Mesenchymal stem cell (in vitro differentiated cells and primary cell): ENCODE measurements around the gene EFS. TPM values are rescaled to one million over a fixed set of nuclear protein-coding genes. Genes with fewer than 3 reads are reported as not detected.

Source experiments
- DNase-seq: peaks from one replicate; pipeline ENCODE4 v3.0.0-alpha.2; 2013
- H2AFZ ChIP-seq: one replicate; pipeline ENCODE4 v1.6.1; 2013; ENCODE audit warnings: low read depth, mild to moderate bottlenecking, control low read depth, inconsistent platforms, low read length, moderate library complexity
- H2AK5ac ChIP-seq: 2 replicates; pipeline ENCODE4 v1.6.1; 2013; ENCODE audit warnings: low read length, moderate library complexity, mild to moderate bottlenecking, inconsistent platforms; ENCODE audit not compliant: severe bottlenecking
- H2BK120ac ChIP-seq: one replicate; pipeline ENCODE4 v1.6.1; 2013; ENCODE audit warnings: low read depth, mild to moderate bottlenecking, inconsistent platforms, low read length, moderate library complexity
- H2BK12ac ChIP-seq, 2 experiments: one replicate each; pipeline ENCODE4 v1.6.1; 2013; ENCODE audit warnings: inconsistent platforms in 2 of 2, low read length in 2 of 2, mild to moderate bottlenecking in 2 of 2, moderate library complexity in 2 of 2, control low read depth in 1 of 2
- H2BK15ac ChIP-seq: one replicate; pipeline ENCODE4 v1.6.1; 2013; ENCODE audit warnings: mild to moderate bottlenecking, low read depth, inconsistent platforms; ENCODE audit not compliant: poor library complexity, severe bottlenecking
- H2BK5ac ChIP-seq: 2 replicates; pipeline ENCODE4 v1.6.1; 2013; ENCODE audit warnings: low read depth, mild to moderate bottlenecking, low read length, control low read depth, inconsistent platforms; ENCODE audit not compliant: poor library complexity, severe bottlenecking
- H3K14ac ChIP-seq, 2 experiments: one replicate each; pipeline ENCODE4 v1.6.1; 2013; ENCODE audit warnings: inconsistent platforms in 2 of 2, low read length in 2 of 2, control low read depth in 1 of 2, mild to moderate bottlenecking in 1 of 2, moderate library complexity in 1 of 2
- H3K18ac ChIP-seq, 2 experiments: one replicate each; pipeline ENCODE4 v1.6.1; 2013; ENCODE audit warnings: inconsistent platforms in 2 of 2, low read length in 2 of 2, control low read depth in 1 of 2, low read depth in 1 of 2, mild to moderate bottlenecking in 1 of 2
- H3K23ac ChIP-seq, 2 experiments: one replicate each; pipeline ENCODE4 v1.6.1; 2013; ENCODE audit warnings: inconsistent platforms in 2 of 2, low read length in 2 of 2, mild to moderate bottlenecking in 2 of 2, moderate library complexity in 2 of 2, control low read depth in 1 of 2
- H3K27ac ChIP-seq: 2 replicates; pipeline ENCODE4 v1.5.1; 2013; ENCODE audit warnings: mild to moderate bottlenecking, moderate library complexity, low read length, control low read depth, inconsistent platforms; ENCODE audit not compliant: poor library complexity, severe bottlenecking
- H3K27me3 ChIP-seq, 2 experiments: 2 replicates each; pipeline versions ENCODE4 v1.6.1 to v1.7.0; 2013; ENCODE audit warnings: low read length in 2 of 2, mild to moderate bottlenecking in 2 of 2, moderate library complexity in 2 of 2, control low read depth in 1 of 2, inconsistent platforms in 1 of 2; ENCODE audit not compliant: control insufficient read depth in 1 of 2, insufficient read depth in 1 of 2
- H3K36me3 ChIP-seq, 2 experiments: 2 replicates each; pipeline versions ENCODE4 v1.6.1 to v1.7.0; 2013; ENCODE audit warnings: low read length in 2 of 2, control low read depth in 1 of 2, inconsistent platforms in 1 of 2, low read depth in 1 of 2, mild to moderate bottlenecking in 1 of 2; ENCODE audit not compliant: insufficient read depth in 2 of 2, control insufficient read depth in 1 of 2
- H3K4ac ChIP-seq, 2 experiments: one replicate each; pipeline ENCODE4 v1.6.1; 2013; ENCODE audit warnings: inconsistent platforms in 2 of 2, low read length in 2 of 2, mild to moderate bottlenecking in 2 of 2, moderate library complexity in 2 of 2, control low read depth in 1 of 2, low read depth in 1 of 2
- H3K4me1 ChIP-seq: 2 replicates; pipeline ENCODE4 v1.6.1; 2013; ENCODE audit warnings: low read depth, low read length, control low read depth; ENCODE audit not compliant: control insufficient read depth, insufficient read depth
- H3K4me2 ChIP-seq: 2 replicates; pipeline ENCODE4 v1.6.1; 2013; ENCODE audit warnings: low read length, mild to moderate bottlenecking, inconsistent platforms; ENCODE audit not compliant: poor library complexity, severe bottlenecking
- H3K4me3 ChIP-seq, 2 experiments: 2 replicates each; pipeline versions ENCODE4 v1.5.1 to v1.7.0; 2013; ENCODE audit warnings: low read length in 2 of 2, mild to moderate bottlenecking in 2 of 2, control low read depth in 1 of 2, low read depth in 1 of 2; ENCODE audit not compliant: insufficient read depth in 1 of 2
- H3K79me1 ChIP-seq: replicated peaks from 2 replicates; pipeline ENCODE4 v1.6.1; 2013; ENCODE audit warnings: mild to moderate bottlenecking, control low read depth, low read length, inconsistent platforms; ENCODE audit not compliant: poor library complexity, severe bottlenecking
- H3K9ac ChIP-seq: 2 replicates; pipeline ENCODE4 v1.7.0; 2013; ENCODE audit warnings: mild to moderate bottlenecking, low read length, moderate library complexity
- H3K9me3 ChIP-seq: 2 replicates; pipeline ENCODE4 v1.7.0; 2013; ENCODE audit warnings: mild to moderate bottlenecking, low read length; ENCODE audit not compliant: control insufficient read depth
- H4K8ac ChIP-seq: one replicate; pipeline ENCODE4 v1.6.1; 2013; ENCODE audit warnings: inconsistent platforms, mild to moderate bottlenecking, low read length, moderate library complexity
- H4K91ac ChIP-seq: one replicate; pipeline ENCODE4 v1.6.1; 2013; ENCODE audit warnings: mild to moderate bottlenecking, low read length, inconsistent platforms
- WGBS: methylation state at CpG from one replicate; pipeline ENCODE4 v1.1.7; 2013; ENCODE audit warnings: mixed read lengths; 5-methylcytosine and 5-hydroxymethylcytosine counted together
- small RNA-seq: library from polyadenylated mRNA; stranded (forward); fragments of <200 nt; extraction: miRNeasy Mini kit (QIAGEN cat#:217004); gene quantifications from one replicate; pipeline ENCODE3, GENCODE V24; 2013; ENCODE audit warnings: low read depth

Gene EFS

DNA sequence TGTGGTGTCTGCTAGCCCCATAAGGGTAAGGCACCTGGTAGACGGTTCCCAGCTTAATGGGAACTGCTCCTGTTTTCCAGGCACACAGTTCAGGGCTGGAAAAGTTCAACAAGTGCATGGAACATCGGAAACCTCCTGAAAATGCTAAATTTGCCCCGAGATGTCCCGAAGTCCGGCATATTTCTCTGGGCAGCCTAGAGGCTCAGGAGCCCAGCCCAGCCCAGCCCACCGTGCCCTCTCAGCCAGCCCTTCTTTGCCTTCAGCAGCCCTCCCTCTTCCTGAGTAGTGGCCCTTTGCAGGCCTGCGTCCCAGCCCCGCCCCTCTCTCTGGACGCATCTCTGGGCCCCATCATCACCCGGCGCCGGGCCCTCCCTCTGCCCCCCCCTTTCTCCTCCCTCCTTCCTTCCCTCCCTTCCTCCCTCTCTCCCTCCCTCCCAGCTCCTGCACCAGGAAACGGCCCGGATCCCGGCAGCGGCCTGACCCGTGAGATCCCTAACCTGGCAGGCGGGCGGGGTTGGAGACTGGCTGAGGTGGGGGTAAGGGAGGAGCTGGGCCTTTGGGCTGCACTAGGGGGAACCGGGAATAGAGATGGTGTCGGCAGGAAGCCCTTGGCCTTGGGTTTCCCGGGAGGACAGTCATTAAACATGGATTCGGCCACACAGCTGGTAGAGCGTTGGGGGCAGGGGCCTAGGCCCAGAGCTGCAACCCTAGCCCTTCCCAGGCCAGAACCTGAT is 58.4 kb downstream of the EFS start, which contains the start of gene BCL2L2:
Gene BCL2L2, plus strand, starts transcription at position 422 of the 734 bp plus-strand sequence. CDS start 935 bp downstream, outside the sequence.
- peaks cover 11% of the 10 kb centered on the region for H3K79me1 ChIP-seq
- peak within 1 kb of the TSS; percentile 81 for H4K91ac ChIP-seq

More for the DNA sequence above, 58.4 kb downstream of the EFS start, which contains the start of gene BCL2L2:
- Histone ChIP-seq H3K27me3 (no peaks in the 10 kb centered on the region), H3K4me2 (peak within 1 kb of the TSS; percentile 88), H2AFZ (peak within 1 kb of the TSS; percentile 67), H3K27ac (peak within 1 kb of the TSS; percentile 90), H3K4ac (peak within 1 kb of the TSS; percentile 80 to 99), H3K4me3 (peak within 1 kb of the TSS; percentile 67 to 86), H2BK120ac (peak within 1 kb of the TSS; percentile 37), H3K18ac (peak within 1 kb of the TSS; percentile 34 to 75), H2BK15ac (peak within 1 kb of the TSS; percentile 37), H2AK5ac (peak within 1 kb of the TSS; percentile 73), H3K14ac (peak within 1 kb of the TSS in 1 of 2 experiments; percentile 61), H3K9ac (peak within 1 kb of the TSS; percentile 91), H2BK5ac (peak within 1 kb of the TSS; percentile 33), H3K23ac (peak within 1 kb of the TSS in 1 of 2 experiments; percentile 64), H4K8ac (peak within 1 kb of the TSS; percentile 77), H3K36me3 (peaks cover 36 to 37% of the 10 kb centered on the region in 2 experiments), H3K4me1 (peaks cover 38% of the 10 kb centered on the region), H3K9me3 (no peaks in the 10 kb centered on the region), H2BK12ac (peak within 1 kb of the TSS; percentile 43 to 45)
- under 1% methylated on average over 21 of the region's 24 CpGs for WGBS
- peak; percentile 95 for DNase-seq

Small RNA genes within 50 kb of the gene (small RNA-seq; reads per million reads assigned to genes)
- gene MIR208A, result not detected
